GM20431 (cell line): Measurements from ENCODE around the gene IKZF2.
"Not testable (repeated sequence)": the region's sequence is repeated elsewhere in the genome, so short reads cannot be mapped to it uniquely, and the experiment has no call there.

ENCODE experiments used
- in situ Hi-C: fragments of 300-500 bp; cut with MseI, MboI; formaldehyde crosslinking; loops from one replicate; pipeline ENCODE4 v1.15.0; 2020; ENCODE audit warnings: low sequenced_read_pairs; ENCODE audit not compliant: unreplicated experiment

The IKZF2 gene

DNA sequence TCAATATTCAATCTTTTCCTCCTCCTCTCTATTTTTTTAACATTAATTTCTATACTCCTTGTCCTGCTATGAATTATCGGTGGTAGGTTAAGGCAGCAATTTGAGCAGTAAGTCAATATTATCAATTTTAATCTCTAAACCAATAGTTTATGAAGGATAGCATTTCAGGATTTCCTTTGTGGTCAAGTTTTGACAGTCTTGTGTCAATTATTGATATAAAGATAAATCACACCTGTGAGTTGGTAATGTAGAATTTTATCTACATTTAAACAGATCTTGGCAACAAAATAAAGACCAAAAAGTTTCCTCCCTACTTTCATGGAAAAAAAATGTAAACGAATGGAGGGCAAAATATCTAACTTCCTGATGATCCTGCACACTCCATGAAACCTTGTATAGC lies 87.3 kb downstream of the IKZF2 start:
- in situ Hi-C loops, result no loop called here

DNA sequence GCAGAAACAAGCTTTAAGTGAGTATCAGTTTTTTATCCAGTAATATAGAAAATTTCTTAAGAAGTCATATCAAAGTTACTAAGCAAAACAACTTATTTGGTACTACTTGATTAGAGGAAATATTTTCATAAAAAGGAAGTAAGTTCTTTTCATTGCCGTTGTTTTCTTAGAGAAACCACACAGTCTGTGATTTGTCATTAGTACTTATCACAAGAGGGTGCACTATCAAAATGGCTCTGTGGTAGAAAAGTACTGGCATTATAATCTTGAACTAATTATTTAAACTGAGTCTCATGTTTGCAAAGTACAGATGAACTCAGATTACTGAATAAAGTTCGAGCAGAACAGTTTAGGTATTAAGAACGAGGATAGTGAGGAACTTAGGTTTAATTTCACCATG lies 93.4 kb downstream of the IKZF2 start:
- in situ Hi-C loops, result no loop called here

DNA sequence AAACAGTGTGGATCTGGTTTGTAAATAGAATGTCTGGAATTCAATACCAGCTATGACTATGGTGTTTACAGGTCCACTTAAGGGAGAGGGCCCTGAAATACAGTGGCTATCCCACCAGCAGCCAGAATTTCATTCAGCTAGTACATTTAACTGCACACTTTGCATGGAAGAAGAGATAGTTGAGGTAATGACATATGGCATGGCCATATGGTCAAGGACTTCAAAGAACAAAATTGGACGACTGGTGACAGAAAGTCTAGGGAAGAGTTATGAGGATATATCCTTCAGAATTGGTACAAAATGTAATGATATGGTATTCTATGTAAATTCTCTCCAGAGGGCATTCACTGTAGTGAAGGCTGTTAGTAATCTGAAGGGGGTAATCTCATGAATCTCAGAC lies 105.0 kb downstream of the IKZF2 start:
- in situ Hi-C loops, result no loop called here

DNA sequence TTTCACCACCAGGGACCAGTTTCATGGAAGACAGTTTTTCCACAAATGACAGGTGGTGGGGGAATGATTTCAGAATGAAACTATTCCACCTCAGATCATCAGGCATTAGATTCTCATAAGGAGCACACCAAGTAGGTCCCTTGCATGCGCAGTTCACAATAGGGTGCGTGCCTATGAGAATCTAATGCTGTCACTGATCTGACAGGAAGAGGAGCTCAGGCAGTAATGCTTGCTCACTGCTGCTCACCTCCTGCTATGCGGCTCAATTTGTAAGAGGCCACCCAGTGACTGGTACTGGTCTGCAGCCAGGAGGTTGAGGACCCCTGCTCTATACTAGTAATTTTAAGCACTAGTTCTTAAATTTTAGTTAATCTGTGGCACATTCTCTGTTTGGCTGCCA lies 107.8 kb downstream of the IKZF2 start:
- in situ Hi-C loops, result no loop called here

DNA sequence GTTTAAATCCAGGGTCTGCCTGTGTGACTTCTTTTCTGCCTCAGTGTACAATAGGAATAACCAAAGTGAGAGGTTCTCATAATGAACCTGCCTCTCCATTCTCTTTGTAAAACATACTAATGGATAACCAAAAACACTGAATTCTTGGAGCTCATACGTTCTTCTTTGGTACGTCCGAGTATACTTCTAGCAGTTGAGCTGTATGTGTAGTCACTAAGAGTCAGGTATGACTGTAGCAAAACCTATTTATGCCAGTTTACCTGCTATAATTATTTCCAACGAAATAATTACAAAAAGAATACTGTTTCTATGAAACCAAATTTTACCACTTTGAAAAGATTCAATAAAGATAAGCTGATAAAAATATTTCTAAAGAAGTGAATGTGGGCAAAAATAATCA lies 109.2 kb downstream of the IKZF2 start:
- in situ Hi-C loops, result no loop called here

DNA sequence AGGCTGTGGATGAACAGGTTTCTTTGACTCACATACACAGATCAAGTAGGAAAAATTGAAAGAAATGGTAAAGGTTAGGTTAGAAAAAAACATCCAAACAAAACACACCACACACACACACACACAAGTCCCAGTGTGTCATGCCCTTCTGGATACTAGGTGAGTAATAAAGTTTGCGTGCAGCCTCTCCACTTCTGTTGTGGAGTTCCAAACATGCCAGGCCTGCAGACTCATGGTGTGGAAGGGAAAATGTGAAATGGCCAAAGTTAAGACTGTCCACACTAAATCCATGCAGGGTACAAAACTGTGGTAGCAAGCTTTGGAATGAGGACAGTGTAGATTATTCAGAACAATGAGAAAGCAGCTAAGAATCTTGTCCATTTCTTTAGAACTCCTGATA lies 114.6 kb downstream of the IKZF2 start:
- in situ Hi-C loops, result no loop called here

DNA sequence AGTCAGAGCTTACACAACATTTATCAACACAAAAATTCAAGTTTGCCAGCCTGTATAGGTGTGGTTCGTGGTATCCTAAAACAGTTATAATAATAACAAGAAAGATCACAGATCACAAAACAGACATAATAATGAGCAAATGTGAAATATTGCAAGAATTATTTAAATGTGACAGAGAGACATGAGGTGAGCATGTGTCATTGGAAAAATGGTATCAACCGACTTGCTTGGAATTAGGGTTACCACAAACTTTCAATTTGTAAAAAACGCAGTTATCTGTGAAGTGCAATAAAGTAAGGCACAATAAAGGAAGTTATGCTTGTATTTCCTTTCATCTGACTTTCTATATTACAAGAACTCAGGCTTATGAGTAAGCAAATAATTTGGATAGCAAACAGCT lies 116.8 kb downstream of the IKZF2 start:
- in situ Hi-C loops, result no loop called here

DNA sequence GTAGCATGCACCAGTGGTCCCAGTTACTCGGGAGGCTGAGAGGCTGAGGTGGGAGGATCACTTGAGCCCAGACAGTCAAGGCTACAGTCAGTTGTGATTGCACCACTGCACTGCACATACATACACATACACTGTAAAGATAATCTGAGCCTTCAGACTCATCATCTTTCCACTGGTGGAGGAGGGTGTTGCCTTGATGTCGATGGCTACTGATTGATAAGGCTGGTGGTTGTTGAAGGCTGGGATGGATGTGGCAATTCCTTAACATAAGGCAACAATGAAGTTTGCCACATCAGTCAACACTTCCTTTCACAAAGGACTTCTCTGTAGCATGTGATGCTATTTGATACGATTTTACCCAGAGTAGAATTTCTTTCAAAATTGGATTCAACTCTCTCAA lies 118.8 kb downstream of the IKZF2 start:
- in situ Hi-C loops, result no loop called here

DNA sequence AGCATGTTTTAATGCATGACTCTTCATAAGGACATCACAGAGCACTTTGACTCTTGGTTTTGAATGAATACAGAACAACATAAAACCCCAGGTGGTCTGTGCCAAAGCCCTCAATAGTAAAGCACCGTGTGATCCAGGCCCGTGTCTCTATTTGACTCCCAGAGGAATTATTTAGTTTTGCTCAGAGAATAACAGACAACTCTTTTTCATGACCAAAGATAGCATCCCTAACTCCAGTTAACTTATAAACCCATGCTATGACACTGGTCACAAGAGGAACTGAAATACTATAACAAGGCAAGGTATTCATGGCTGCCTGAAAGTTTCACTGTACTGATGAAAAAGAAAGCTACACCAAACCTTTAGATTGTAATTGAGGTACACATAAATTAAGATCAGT lies 128.4 kb downstream of the IKZF2 start:
- in situ Hi-C loops, result no loop called here

DNA sequence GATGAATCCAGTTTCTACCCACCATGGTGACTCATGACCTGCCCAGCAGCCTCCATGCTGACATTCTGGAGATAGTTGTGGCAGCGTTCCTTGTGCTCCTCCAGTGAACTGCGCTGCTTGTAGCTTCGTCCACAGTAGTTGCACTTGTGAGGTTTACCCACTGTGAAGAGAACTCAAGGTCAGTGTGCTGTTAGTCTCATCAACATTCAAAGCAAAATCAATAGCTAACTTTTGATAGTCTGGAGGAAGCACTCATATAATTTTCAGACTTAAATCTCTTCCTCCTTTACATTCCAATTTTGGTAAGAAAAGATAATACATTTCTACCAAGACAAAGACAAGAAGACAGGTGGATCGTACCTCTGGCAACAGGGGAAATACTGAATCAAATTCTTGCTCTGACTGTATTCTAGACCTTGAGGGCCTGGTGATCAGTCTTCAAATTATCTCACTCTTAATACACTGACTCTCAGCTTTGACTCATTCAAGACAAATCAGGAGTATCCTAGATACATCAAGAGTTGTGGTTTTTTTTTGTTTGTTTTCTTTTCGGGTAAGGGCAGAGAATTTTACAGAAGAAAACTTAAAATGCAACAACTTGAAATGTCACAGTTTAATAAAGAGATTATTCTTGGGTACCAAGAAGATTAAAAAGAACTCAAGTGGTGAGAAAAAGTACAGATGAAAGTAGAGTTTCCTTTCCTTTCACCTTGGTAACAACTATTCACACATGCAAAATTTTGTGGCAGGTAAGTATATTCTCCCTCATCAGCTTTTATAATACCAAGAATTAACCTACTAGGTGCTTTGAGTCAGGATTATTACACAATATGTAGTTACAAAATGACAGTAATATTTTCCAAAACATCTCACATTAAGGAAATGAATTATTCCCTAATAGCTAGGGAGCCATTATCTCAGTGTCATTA lies 129.2 kb downstream of the IKZF2 start:
- in situ Hi-C loops, result no loop called here

DNA sequence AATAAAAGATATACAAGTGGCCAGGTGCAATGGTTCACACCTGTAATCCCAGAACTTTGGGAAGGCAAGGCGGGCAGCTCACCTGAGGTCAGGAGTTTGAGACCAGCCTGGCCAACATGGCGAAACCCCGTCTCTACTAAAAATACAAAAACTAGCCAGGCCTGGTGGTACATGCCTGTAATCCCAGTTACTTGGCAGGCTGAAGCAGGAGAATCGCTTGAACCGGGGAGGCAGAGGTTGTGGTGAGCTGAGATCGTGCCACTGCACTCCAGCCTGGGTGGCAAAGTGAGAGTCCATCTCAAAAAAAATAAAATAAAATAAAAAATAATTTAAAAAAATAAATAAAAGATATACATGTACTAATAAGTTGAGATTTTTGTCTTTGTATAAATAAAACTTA lies 130.5 kb downstream of the IKZF2 start:
- in situ Hi-C loops, result not testable (repeated sequence)

DNA sequence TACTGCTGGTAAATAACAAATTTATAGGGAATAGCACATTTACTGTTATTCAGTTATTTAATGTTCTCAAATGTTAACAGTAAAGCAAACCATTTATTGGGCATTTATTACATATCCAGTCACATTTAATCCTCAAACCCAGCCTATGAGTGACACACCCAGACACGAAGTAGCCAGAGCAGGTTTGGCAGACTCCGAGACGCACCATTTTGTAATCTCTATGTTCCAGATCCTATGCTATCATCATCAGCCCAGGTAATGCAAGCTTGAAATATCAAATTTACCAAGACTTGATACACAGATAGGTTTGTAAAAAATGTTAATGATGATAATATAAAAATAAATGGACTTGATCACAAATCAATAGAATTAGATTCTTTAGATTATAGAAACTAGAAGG lies 131.1 kb downstream of the IKZF2 start:
- in situ Hi-C loops, result no loop called here

DNA sequence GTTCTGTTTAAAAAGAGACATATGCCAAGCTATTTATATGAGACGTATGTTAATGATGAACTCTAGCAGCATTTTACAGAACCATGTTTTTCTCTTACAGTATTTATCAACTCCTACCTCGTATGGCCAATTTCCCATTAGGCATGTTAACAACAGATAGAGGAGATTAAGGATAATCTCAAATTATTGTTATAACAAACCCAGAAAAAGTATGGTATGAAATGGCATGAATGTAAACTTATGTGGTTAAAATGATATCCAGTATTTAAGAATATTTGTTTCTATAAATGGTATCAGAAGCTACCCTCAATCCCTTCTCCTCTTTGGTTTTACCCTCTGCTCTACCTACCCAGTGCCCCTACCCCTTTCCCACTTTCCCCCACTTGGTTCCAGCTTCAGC lies 132.0 kb downstream of the IKZF2 start:
- in situ Hi-C loops, result no loop called here

DNA sequence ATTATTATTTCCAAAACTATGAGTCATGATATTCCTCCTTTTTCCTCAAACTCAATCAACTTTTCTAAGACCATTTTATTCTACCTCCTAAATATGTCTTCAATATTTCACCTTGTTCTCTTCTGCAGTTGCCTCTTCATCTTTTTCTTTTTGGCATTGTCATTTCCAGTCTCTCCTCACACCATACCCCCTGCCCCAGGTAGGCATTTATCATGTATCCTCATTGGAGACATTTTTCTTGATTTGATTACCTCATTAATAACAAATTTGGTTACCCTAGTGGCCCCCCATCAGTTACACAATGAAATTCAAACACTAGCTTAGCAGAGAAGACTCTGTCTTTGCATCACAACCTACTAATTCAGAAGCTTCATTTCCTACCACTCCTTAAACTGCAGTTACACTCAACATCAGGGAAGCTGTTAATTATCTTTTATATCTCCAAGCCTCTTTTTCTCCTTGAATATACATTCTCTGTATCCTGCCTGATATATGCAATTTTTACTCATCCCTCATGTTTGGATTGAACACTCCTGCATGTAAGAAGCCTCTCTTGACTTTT lies 133.0 kb downstream of the IKZF2 start:
- in situ Hi-C loops, result no loop called here

DNA sequence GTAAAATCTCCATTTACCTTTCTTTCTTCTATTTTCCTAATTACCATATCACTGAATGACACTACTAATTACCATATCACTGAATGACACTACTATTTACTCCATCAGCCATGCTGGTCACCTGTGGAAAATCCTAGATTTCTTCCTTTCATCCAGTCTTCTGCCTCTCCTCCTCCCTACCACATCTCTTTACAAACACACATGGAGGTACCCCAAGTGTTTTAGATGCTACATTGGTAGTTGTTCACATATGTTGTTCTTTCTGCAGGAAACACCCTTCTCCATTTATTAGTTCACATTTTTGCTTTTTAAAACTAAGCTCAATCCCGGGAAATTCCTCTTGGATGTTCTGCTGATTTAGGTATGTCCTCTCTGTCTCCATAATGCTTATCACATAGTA lies 134.0 kb downstream of the IKZF2 start:
- in situ Hi-C loops, result no loop called here

DNA sequence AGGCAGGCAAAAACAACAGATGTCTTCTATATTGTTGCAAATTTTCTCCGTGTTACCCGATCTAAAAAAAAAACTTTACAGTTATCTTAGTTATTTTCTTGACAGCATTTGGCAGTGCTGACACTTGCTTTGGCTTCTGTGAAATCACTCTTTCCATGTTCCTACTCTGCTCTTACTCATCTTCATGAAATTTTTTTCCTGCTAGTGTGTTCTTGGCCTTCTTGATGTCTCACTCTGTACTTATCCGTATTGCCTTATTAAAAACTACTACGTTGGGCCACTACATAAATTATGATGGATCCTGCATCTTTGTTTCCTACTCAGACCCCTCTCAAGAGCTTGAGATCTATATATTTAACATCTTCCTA lies 134.4 kb downstream of the IKZF2 start:
- in situ Hi-C loops, result no loop called here

DNA sequence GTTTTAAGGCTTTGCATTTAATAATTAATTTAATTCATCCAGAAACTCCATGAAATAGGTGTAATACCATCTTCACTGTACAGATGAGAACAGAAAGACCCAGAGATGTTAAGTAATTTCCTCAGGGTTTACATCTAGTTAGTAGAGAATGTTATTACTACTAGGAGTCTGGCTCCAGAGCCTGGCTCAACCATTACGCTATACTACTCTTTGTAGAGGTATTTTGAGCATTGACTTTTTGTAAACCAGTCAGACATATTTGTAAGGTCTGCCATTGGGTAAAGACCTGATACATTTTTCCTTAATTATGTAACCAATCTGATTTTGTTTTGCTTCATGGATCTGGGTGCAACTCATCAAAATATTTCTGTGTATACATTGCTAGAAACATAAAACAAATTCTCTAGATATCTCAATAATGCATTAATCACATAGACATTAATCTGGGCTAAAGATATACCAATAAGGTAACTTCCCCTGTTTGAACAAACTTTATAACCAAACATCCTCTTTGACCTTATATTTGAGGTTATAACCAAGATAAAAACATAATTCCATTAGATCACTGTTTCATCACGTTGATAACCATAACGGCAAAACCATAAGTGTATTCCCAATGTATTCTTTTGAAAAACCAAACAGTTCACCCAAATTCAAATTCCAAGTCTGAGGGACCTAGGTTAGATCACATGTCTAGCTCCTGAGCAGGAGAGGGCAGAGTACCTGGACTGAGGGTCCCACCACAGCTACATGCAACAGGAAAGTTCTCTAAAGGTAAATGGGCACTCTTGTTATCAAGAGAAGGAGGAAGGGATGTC lies 135.0 kb downstream of the IKZF2 start:
- in situ Hi-C loops, result no loop called here

DNA sequence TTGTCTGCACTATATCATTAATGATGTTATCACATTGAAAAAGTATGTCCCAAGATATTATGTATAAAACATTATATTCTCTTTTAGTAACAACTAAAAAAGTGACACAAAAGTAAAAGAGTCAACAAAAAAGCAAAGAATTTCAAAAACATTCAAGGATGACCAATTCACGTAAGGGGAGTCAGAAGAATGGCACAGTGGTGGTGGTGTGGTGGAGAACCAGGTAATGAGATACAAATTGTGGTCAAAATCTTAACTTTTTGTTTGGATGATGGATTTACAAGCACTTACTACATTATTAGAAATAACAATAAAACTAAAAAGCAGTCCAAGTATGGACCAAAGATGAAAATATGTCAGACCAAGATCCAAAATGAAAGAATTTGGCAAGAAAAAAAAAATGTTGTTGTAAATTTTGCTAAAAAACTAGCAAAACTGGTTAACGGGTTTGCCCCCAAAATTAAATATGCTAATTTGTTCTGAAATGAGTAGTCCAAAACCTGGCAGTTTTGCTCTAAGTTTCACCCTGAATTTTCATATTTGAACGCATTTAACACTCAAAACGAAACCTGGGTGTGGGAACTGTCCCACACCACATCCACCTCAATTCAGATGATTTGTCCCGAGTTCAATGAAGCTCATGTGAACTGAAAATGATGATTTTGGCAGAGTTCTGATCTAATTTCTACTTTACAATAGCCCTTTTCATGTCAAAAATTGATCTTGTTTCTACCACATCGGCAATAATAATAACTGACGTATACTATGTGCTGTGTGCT lies 135.8 kb downstream of the IKZF2 start:
- in situ Hi-C loops, result no loop called here

DNA sequence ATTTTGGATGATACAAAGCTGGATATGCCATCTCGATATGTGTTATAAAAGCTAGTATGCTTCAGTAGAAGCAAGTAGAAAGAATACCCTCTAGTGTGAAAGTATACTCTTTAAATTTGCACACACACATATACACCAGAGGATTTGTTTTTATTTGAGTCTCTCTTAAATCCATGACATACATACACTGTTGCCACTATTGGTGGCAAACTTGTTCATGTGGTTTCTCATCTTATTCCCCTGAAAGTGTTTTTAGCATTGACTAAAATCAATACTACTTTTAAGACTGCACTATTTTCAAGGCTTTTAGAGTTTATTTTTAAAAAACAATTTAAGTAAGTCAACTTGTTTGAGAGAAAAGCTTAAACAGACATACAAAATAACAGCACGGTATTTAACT lies 137.4 kb downstream of the IKZF2 start:
- in situ Hi-C loops, result no loop called here

DNA sequence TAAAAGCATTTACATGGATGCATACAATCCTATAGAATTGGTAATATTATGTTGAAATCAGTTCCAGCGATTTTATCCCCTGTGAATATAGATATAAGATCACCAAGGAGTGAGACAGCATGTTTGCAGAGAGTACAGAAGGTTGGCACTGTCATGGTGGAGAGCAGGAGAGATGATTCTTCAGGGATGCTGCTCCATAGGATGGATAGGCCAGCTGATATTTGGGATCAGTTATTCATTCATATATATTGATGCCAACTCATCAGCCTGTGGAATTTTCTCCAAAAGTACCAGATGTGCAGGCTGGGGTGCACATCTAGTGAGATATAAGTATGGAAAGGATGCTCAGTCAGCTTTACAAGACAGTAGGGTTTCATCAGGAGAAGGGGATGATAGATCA lies 139.9 kb downstream of the IKZF2 start:
- in situ Hi-C loops, result no loop called here
